Uterus (tissue), 4 donors: ENCODE data around the gene SPOCK1. TPM values are rescaled to one million over a fixed set of nuclear protein-coding genes. Genes with fewer than 3 reads are reported as not detected.

Experiments used
- DNase-seq, 2 donors: peaks; one replicate each; pipeline ENCODE4 v3.0.0-alpha.2; 2019 to 2020
- H3K27ac ChIP-seq, 2 donors: fragments of 200-600 bp; sonication (generic); 1 replicate in 1 of 2; 2 replicates in 1 of 2; pipeline ENCODE4 v1.5.1; 2016 to 2018
- H3K27me3 ChIP-seq, 2 donors: fragments of 200-600 bp; sonication (generic); one replicate each; pipeline ENCODE4 v1.5.1; 2018 to 2019; ENCODE audit warnings: control low read depth in 1 of 2
- H3K36me3 ChIP-seq, 2 donors: fragments of 200-600 bp; sonication (generic); one replicate each; pipeline ENCODE4 v1.5.1; 2019; ENCODE audit warnings: control low read depth in 1 of 2
- H3K4me1 ChIP-seq, 2 donors: fragments of 200-600 bp; sonication (generic); one replicate each; pipeline ENCODE4 v1.5.1; 2018 to 2019; ENCODE audit warnings: control low read depth in 1 of 2
- H3K4me3 ChIP-seq, 2 donors: fragments of 200-600 bp; sonication (generic); 1 replicate in 1 of 2; 2 replicates in 1 of 2; pipeline ENCODE4 v1.5.1; 2018 to 2019; ENCODE audit warnings: mild to moderate bottlenecking in 1 of 2
- H3K9me3 ChIP-seq, 2 donors: fragments of 200-600 bp; sonication (generic); one replicate each; pipeline ENCODE4 v1.5.1; 2019; ENCODE audit warnings: control low read depth in 1 of 2
- POLR2A ChIP-seq, 2 donors: fragments of 450-650 bp; IDR thresholded peaks; one replicate each; pipeline ENCODE4 v1.6.1; 2016; ENCODE audit warnings: antibody characterized with exemption in 2 of 2, mild to moderate bottlenecking in 1 of 2, moderate library complexity in 1 of 2
- intact Hi-C: fragments of 100-400 bp; cut with DNase I; formaldehyde crosslinking; loops from one replicate; pipeline ENCODE4 v1.15.1; 2023; ENCODE audit warnings: low total_unique reads
- total RNA-seq, 4 donors: library from RNA; depleted of rRNA in 3 of 4; stranded (reverse); fragments of >200 nt in 3 of 4; gene quantifications; one replicate each; pipeline versions ENCODE4 v1.1.0 to v1.2.4, GENCODE V29; 2014 to 2023
- TF ChIP-seq, protein P1 (sequence below), 4 experiments: fragments of 200-600 bp in 2 of 4; fragments of 450-650 bp in 2 of 4; sonication (generic) in 2 of 4; IDR thresholded peaks; one replicate each; pipeline ENCODE4 v1.5.1; 2016 to 2019; ENCODE audit warnings: antibody characterized with exemption in 4 of 4, mild to moderate bottlenecking in 2 of 4, moderate library complexity in 1 of 4
- donor health status: DM: yes; HTN: yes; CAD: no.

Gene SPOCK1
- total RNA-seq, 4 donors from 2014 or later, result 31.8 to 131 (median 45.1) TPM

DNA sequence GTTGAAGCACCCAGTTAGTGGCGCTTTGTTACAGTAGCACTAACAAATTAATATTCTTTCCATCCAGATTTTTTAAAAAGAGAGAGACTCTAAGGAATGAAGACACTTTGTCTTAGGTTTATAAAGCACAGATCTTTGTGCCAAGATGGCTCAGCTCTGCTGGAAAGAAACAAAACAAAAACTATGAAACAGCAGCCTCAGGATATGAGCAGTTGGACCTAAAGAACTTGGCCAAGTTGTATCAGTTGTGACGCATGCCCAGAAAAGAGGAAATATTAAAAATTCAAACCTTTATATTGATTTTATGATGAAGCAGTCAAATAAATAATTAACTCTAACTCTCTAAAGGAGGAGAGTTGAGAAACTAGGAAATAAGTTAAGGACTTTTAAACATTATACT, 427.2 kb downstream of the SPOCK1 start:
- TF ChIP-seq, protein P1, sequence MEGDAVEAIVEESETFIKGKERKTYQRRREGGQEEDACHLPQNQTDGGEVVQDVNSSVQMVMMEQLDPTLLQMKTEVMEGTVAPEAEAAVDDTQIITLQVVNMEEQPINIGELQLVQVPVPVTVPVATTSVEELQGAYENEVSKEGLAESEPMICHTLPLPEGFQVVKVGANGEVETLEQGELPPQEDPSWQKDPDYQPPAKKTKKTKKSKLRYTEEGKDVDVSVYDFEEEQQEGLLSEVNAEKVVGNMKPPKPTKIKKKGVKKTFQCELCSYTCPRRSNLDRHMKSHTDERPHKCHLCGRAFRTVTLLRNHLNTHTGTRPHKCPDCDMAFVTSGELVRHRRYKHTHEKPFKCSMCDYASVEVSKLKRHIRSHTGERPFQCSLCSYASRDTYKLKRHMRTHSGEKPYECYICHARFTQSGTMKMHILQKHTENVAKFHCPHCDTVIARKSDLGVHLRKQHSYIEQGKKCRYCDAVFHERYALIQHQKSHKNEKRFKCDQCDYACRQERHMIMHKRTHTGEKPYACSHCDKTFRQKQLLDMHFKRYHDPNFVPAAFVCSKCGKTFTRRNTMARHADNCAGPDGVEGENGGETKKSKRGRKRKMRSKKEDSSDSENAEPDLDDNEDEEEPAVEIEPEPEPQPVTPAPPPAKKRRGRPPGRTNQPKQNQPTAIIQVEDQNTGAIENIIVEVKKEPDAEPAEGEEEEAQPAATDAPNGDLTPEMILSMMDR (IDR thresholded peaks at IDR 0.05), result no peak
- TF ChIP-seq POLR2A (IDR thresholded peaks at IDR 0.05), result no peak
- H3K4me1 ChIP-seq, result peaks cover 0 to 8% of the 10 kb centered on the region in 2 donors
- H3K9me3 ChIP-seq, result no peaks in the 10 kb centered on the region
- no peaks in the 10 kb centered on the region for H3K36me3 ChIP-seq
- DNase-seq, result no peak
- intact Hi-C loops, result no loop called here
- H3K4me3 ChIP-seq, result no peak overlapping the region
- peak overlapping the region; percentile 82 to 85 for H3K27ac ChIP-seq
- no peaks in the 10 kb centered on the region for H3K27me3 ChIP-seq

- peaks cover 0 to 8% of the 10 kb centered on the region in 2 donors for H3K4me1 ChIP-seq
- TF ChIP-seq, protein P1 (IDR thresholded peaks at IDR 0.05), result no peak
- no peak for TF ChIP-seq POLR2A (IDR thresholded peaks at IDR 0.05)
- no peak for DNase-seq
- intact Hi-C loops, result no loop called here
- no peaks in the 10 kb centered on the region for H3K9me3 ChIP-seq
- no peaks in the 10 kb centered on the region for H3K27me3 ChIP-seq
- no peaks in the 10 kb centered on the region for H3K36me3 ChIP-seq
- H3K27ac ChIP-seq, result peak overlapping the region; percentile 82 to 85
- no peak overlapping the region for H3K4me3 ChIP-seq
These were observed 427.6 kb downstream of the SPOCK1 start for GRCh38 chr5:137071526-137071925.

GRCh38 chr5:137070521-137070920, 428.6 kb downstream of the SPOCK1 start:
- Histone ChIP-seq H3K9me3 (no peaks in the 10 kb centered on the region), H3K27ac (peak overlapping the region; percentile 82 to 85), H3K27me3 (no peaks in the 10 kb centered on the region), H3K4me3 (no peak overlapping the region), H3K4me1 (peaks cover 0 to 8% of the 10 kb centered on the region in 2 donors), H3K36me3 (no peaks in the 10 kb centered on the region)
- intact Hi-C loops, result no loop called here
- DNase-seq, result no peak
- TF ChIP-seq, protein P1 (IDR thresholded peaks at IDR 0.05), result no peak
- no peak for TF ChIP-seq POLR2A (IDR thresholded peaks at IDR 0.05)

GRCh38 chr5:137069358-137069757, 429.8 kb downstream of the SPOCK1 start:
- no peak overlapping the region for H3K27ac ChIP-seq
- no peaks in the 10 kb centered on the region for H3K27me3 ChIP-seq
- no peak for TF ChIP-seq POLR2A (IDR thresholded peaks at IDR 0.05)
- TF ChIP-seq, protein P1 (IDR thresholded peaks at IDR 0.05), result no peak
- H3K36me3 ChIP-seq, result no peaks in the 10 kb centered on the region
- no peaks in the 10 kb centered on the region for H3K9me3 ChIP-seq
- intact Hi-C loops, result no loop called here
- H3K4me1 ChIP-seq, result peaks cover 0 to 8% of the 10 kb centered on the region in 2 donors
- DNase-seq, result no peak
- no peak overlapping the region for H3K4me3 ChIP-seq

DNA sequence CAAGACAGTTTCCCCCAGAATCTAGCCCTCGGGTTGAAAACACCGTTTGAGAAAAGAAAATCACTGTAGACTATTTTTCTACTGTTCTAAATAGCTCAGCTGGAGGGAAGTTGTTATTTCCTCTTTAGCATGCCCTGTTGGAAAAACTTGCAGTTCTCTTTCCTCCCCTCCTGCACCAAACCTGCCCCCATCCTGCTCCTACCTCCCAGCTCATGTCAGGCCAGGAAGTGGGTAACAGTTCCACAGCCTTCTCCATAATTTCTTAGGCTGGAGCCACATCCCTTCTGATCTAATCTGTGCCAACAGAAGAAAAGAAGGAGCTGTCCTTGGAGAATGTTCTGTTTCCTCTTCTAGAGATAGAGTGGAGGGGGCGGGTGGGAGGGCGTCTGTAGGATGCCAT, 437.7 kb downstream of the SPOCK1 start:
- Histone ChIP-seq H3K4me3 (no peak overlapping the region), H3K9me3 (no peaks in the 10 kb centered on the region), H3K27ac (no peak overlapping the region), H3K27me3 (no peaks in the 10 kb centered on the region), H3K4me1 (no peaks in the 10 kb centered on the region), H3K36me3 (no peaks in the 10 kb centered on the region)
- intact Hi-C loops, result no loop called here
- DNase-seq, result no peak
- TF ChIP-seq, protein P1 (IDR thresholded peaks at IDR 0.05), result no peak
- TF ChIP-seq POLR2A (IDR thresholded peaks at IDR 0.05), result no peak
